Endodermal cell (in vitro differentiated cells): ENCODE data around the gene ACAT2. TPM values are rescaled to one million over a fixed set of nuclear protein-coding genes. Genes with fewer than 3 reads are reported as not detected.
A peak's percentile ranks its signal among the peaks of the same experiment; 100 is the strongest.
"Not testable (repeated sequence)": the region's sequence is repeated elsewhere in the genome, so short reads cannot be mapped to it uniquely, and the experiment has no call there.

Experiments used
- DNase-seq: peaks from one replicate; pipeline ENCODE4 v3.0.0-alpha.2; 2017
- H3K27ac ChIP-seq: 2 replicates; pipeline ENCODE4 v1.5.1; 2013; ENCODE audit warnings: mild to moderate bottlenecking, low read depth, low read length, moderate library complexity
- H3K27me3 ChIP-seq: 2 replicates; pipeline ENCODE4 v1.6.1; 2013; ENCODE audit warnings: mild to moderate bottlenecking, low read length, moderate library complexity; ENCODE audit not compliant: insufficient read depth, control insufficient read depth, poor library complexity, severe bottlenecking
- H3K36me3 ChIP-seq: 2 replicates; pipeline ENCODE4 v1.7.0; 2013; ENCODE audit warnings: mild to moderate bottlenecking, low read length, moderate library complexity; ENCODE audit not compliant: control insufficient read depth, insufficient read depth
- H3K4me1 ChIP-seq: one replicate; pipeline ENCODE4 v1.7.0; 2013; ENCODE audit warnings: low read length; ENCODE audit not compliant: control insufficient read depth, insufficient read depth
- H3K4me3 ChIP-seq: 2 replicates; pipeline ENCODE4 v1.5.1; 2013; ENCODE audit warnings: mild to moderate bottlenecking, low read length, moderate library complexity
- H3K9ac ChIP-seq: 2 replicates; pipeline ENCODE4 v1.6.1; 2013; ENCODE audit warnings: mild to moderate bottlenecking, low read length, moderate library complexity; ENCODE audit not compliant: poor library complexity, severe bottlenecking; ENCODE audit errors: extremely low read depth
- H3K9me3 ChIP-seq: 2 replicates; pipeline ENCODE4 v1.6.1; 2013; ENCODE audit warnings: mild to moderate bottlenecking, low read length, moderate library complexity; ENCODE audit not compliant: control insufficient read depth
- H3K27ac Mint-ChIP-seq: 2 replicates; pipeline ENCODE4 v1.8.0; 2020; ENCODE audit warnings: mixed read lengths
- H3K27me3 Mint-ChIP-seq: 2 replicates; pipeline ENCODE4 v1.8.0; 2021; ENCODE audit warnings: mild to moderate bottlenecking, mixed read lengths; ENCODE audit not compliant: insufficient read depth
- H3K36me3 Mint-ChIP-seq: 2 replicates; pipeline ENCODE4 v1.8.0; 2020; ENCODE audit warnings: low read depth, mixed read lengths
- H3K4me1 Mint-ChIP-seq: 2 replicates; pipeline ENCODE4 v1.8.0; 2020; ENCODE audit warnings: mixed read lengths
- H3K4me3 Mint-ChIP-seq: 2 replicates; pipeline ENCODE4 v1.8.0; 2020; ENCODE audit warnings: mild to moderate bottlenecking, moderate library complexity, mixed read lengths
- H3K9me3 Mint-ChIP-seq: 2 replicates; pipeline ENCODE4 v1.8.0; 2020; ENCODE audit warnings: mild to moderate bottlenecking, mixed read lengths
- WGBS, 2 experiments: methylation state at CpG; one replicate each; pipeline versions ENCODE4 v1.1.5 to v1.1.7; 2013; ENCODE audit warnings: missing lambda C conversion rate in 2 of 2, mixed read lengths in 1 of 2; ENCODE audit not compliant: insufficient coverage in 1 of 2, insufficient read length in 1 of 2; 5-methylcytosine and 5-hydroxymethylcytosine counted together
- total RNA-seq, 2 donors: library from RNA; stranded (reverse); fragmentation: NEBNext Ultra II Directional in 1 of 2; extraction: Animal tissue kit (Norgen Biotek cat#: 25700) in 1 of 2; gene quantifications; 2 replicates in 1 of 2; 3 replicates in 1 of 2; pipeline ENCODE4 v1.2.1, GENCODE V29; 2021
- TF ChIP-seq, protein P1 (sequence below): fragments of 200-600 bp; sonication (generic); conservative IDR thresholded peaks from 2 replicates; pipeline ENCODE4 v1.5.0; 2021; ENCODE audit warnings: antibody characterized with exemption, mild to moderate bottlenecking

ACAT2 gene
- total RNA-seq, 2 donors from 2014 or later = 108 to 147 TPM

DNA sequence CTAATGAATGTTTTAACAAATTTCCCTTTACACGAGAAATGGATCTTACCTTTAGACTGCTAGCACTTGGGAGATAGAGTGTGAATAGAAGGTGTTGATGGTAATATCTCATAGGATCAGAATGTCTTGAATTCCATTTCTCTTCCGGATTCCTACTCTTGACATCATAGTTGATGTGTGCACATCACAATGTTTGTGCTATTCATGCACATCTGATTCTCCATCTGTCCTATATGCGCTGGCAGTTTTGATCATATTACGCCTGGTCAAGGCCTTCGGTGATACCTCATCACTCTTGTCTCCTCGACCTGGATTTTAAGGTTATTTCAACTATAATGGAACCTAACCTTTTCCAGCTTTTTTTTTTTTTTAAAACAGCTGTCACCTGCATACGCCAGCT, 16.8 kb upstream of the ACAT2 start:
- H3K9me3 ChIP-seq = no peaks in the 10 kb centered on the region
- H3K9ac ChIP-seq = no peak overlapping the region
- no peaks in the 10 kb centered on the region for H3K9me3 Mint-ChIP-seq
- peaks cover 97% of the 10 kb centered on the region for H3K36me3 ChIP-seq
- DNase-seq = no peak
- no peaks in the 10 kb centered on the region for H3K27me3 ChIP-seq
- 92 to 94% methylated on average over 5 to 7 of the region's 7 CpGs for WGBS, 2 experiments
- H3K4me1 Mint-ChIP-seq = peaks cover 2% of the 10 kb centered on the region
- H3K27ac Mint-ChIP-seq = no peak overlapping the region
- no peaks in the 10 kb centered on the region for H3K27me3 Mint-ChIP-seq
- H3K36me3 Mint-ChIP-seq = peaks cover 83% of the 10 kb centered on the region
- H3K4me3 Mint-ChIP-seq = no peak overlapping the region
- no peaks in the 10 kb centered on the region for H3K4me1 ChIP-seq
- H3K27ac ChIP-seq = no peak overlapping the region
- H3K4me3 ChIP-seq = no peak overlapping the region
- TF ChIP-seq, protein P1, sequence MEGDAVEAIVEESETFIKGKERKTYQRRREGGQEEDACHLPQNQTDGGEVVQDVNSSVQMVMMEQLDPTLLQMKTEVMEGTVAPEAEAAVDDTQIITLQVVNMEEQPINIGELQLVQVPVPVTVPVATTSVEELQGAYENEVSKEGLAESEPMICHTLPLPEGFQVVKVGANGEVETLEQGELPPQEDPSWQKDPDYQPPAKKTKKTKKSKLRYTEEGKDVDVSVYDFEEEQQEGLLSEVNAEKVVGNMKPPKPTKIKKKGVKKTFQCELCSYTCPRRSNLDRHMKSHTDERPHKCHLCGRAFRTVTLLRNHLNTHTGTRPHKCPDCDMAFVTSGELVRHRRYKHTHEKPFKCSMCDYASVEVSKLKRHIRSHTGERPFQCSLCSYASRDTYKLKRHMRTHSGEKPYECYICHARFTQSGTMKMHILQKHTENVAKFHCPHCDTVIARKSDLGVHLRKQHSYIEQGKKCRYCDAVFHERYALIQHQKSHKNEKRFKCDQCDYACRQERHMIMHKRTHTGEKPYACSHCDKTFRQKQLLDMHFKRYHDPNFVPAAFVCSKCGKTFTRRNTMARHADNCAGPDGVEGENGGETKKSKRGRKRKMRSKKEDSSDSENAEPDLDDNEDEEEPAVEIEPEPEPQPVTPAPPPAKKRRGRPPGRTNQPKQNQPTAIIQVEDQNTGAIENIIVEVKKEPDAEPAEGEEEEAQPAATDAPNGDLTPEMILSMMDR = no peak

DNA sequence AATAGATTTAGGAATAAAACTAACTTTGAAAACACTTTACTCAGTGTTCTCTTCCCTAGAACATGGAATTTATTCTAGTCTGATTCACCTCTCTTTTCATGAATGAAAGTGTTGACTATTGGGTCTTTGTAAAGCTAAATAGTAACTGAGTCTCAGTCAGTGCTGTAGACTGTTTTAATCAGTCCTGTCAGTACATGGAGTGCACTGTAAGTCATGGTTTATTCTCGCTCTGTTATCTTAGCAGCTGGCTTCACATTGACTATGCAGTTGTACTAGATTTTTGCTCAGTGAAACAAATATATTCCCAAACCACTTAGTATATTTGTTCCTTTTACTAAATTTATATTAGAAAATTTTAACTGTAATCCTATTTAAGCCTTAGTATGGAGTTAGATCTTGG, 15.1 kb upstream of the ACAT2 start:
- Histone ChIP-seq H3K27me3 (no peaks in the 10 kb centered on the region), H3K9me3 (no peaks in the 10 kb centered on the region), H3K4me3 (no peak overlapping the region), H3K36me3 (peaks cover 99% of the 10 kb centered on the region), H3K27ac (no peak overlapping the region), H3K9ac (no peak overlapping the region), H3K4me1 (peaks cover 5% of the 10 kb centered on the region)
- no peak for DNase-seq
- TF ChIP-seq, protein P1 = no peak
- WGBS, 2 experiments = 95 to 100% methylated on average over 1 of the region's 1 CpG
- Mint-ChIP-seq H3K9me3 (no peaks in the 10 kb centered on the region), H3K27me3 (no peaks in the 10 kb centered on the region), H3K4me3 (no peak overlapping the region), H3K27ac (no peak overlapping the region), H3K36me3 (peaks cover 72% of the 10 kb centered on the region), H3K4me1 (peaks cover 6% of the 10 kb centered on the region)

GRCh38 chr6:159748127-159748526, 13.7 kb upstream of the ACAT2 start:
- H3K27me3 Mint-ChIP-seq, H3K27me3 ChIP-seq, H3K4me3 ChIP-seq, H3K9ac ChIP-seq, H3K9me3 ChIP-seq, H3K4me3 Mint-ChIP-seq, DNase-seq, H3K27ac ChIP-seq, H3K9me3 Mint-ChIP-seq, H3K4me1 Mint-ChIP-seq, H3K4me1 ChIP-seq: not testable (repeated sequence)
- peaks cover 99% of the 10 kb centered on the region for H3K36me3 ChIP-seq
- Mint-ChIP-seq H3K27ac (peak overlapping the region; percentile 6), H3K36me3 (peaks cover 69% of the 10 kb centered on the region)
- 96 to 100% methylated on average over 3 to 5 of the region's 7 CpGs for WGBS, 2 experiments

GRCh38 chr6:159751448-159751847, 10.4 kb upstream of the ACAT2 start:
- Histone ChIP-seq H3K27ac (no peak overlapping the region), H3K4me3 (no peak overlapping the region), H3K4me1 (peaks cover 5% of the 10 kb centered on the region), H3K36me3 (peaks cover 99% of the 10 kb centered on the region), H3K9ac (no peak overlapping the region), H3K9me3 (no peaks in the 10 kb centered on the region), H3K27me3 (no peaks in the 10 kb centered on the region)
- DNase-seq = no peak
- Mint-ChIP-seq H3K27ac (peak overlapping the region; percentile 68), H3K36me3 (peaks cover 63% of the 10 kb centered on the region), H3K4me1 (peaks cover 9% of the 10 kb centered on the region), H3K4me3 (no peak overlapping the region), H3K27me3 (no peaks in the 10 kb centered on the region), H3K9me3 (no peaks in the 10 kb centered on the region)
- TF ChIP-seq, protein P1 = no peak
- WGBS, 2 experiments = 97 to 100% methylated on average over 1 to 3 of the region's 3 CpGs
